GM21390 (cell line): ENCODE results near the gene VAMP2.

Experiments used
- ATAC-seq: cut with Tn5 transposase; IDR thresholded peaks from one replicate; pipeline ENCODE4 v1.9.1; 2021; ENCODE audit not compliant: unreplicated experiment

Gene VAMP2

DNA sequence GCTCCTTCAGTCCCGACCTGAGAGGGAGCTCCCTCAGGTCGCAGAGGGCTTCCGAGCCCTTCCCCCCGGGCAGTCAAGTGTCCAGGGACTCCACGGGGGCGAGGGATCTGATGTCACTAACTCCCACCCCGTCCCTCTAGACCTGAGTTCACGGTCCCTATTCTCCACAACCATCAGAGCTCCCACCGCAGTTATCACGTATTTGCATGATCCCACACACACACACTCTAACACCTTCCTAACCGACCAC is 6.8 kb downstream of the VAMP2 start:
- no peak for ATAC-seq

DNA sequence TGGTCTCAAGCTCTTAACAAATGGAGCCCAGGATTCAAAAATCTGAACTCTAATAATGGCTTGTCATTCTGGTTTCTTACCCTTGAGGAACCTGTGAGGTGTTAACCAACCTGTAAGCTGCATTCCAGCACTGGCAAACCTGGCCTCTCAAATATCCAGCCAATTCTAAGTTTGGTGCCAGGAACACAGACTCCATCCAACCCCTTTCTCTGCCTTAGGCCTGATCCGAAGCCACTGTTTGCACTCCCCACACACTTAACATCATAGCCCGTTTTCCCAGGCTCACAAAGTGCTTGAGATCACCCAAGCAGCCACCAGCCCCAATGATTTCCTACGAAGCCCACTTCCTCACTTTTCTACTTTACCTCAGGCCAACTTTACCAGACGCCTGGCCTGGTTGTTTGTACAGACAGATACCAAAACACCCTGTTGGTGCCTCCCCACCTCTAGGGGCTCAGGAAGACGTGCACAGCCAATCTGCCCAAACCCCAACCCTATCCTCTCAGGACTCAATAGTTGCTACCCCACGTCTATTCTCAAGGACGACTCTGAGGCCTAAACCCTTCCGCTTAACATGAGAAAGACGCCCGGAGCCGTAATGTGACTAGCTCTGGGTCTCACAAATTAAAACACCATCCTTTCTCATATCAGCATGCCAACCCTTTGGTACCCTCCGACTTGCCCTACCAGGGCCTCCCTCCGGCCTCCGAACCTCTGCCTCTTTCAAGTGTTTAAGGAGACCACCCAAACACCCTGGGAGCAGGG is 7.3 kb downstream of the VAMP2 start:
- ATAC-seq, result no peak

DNA sequence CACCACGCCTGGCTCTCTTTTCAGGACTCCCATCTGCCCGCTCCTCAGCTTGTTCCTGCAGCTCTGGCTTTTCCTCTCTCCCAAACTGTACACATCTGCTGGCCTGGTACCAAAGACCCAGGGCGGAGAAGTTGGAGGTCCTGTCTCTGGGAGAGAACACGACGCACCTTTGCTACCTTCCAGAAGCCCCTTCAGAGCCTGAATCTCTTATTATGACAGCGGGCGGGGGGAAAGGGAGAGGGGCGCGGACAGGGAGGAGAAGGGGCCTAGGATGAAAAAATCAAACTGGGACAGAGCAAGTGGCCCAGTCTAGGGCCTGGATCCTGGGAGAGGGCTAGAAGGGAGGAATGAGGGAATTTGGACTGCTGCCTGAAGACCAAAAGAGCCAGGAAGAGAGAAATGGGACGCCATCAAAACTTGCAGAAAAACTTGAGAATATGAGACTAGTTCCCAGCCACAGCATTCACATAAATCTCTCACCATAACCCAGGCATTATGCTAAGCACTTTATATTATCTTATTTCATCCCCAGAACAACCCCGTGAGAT is 8.1 kb downstream of the VAMP2 start:
- ATAC-seq, result no peak

DNA sequence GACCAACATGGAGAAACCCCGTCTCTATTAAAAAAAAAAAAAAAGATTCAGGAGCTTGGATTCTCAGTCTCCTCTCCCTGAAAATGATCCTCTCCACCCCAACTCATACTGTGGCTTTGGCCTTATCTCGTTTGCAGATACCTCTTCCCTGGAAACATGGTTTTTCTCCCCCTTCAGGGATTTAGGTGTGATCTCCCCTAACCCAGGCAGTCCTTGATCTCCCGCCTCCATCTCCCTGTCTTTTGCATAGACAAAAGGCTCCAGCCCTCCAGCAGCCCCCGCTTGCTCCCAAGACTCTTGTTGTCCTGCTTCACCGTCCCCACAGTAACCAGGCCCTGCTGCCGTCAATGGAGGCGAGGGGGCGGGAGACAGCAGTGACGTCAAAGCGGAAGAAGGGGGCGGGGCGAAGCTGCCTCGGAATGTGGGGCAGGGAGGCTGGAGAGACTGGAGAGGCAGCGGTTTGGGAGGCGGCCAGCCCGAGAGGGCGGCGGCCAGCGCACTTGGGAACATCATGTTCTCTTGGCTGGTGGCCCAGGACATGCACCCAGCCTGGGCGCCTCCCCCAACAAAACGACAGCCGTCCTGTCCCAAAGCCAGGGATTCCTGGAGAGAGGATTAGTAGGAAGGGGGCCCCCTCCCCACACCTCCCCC is 8.7 kb downstream of the VAMP2 start:
- ATAC-seq, result no peak

DNA sequence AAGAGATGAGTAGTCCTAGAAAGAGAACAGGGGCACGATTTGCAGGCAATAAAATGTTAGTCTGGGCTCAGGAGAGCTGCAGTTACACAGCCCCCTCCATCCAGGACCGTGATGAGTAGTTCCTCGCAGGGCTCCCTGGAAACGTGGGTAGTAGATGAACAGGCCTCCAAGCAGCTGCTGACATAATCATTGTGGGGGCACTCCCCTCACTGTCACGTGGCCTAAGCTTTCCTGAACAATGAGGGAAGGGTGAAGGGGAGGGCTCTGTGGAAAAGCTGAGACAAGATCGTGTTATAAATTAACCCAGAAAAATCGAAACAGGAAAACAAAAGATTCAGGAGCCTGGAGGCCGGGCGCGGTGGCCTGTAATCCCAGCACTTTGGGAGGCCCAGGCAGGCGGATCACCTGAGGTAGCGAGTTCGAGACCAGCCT is 9.2 kb downstream of the VAMP2 start:
- ATAC-seq, result no peak

DNA sequence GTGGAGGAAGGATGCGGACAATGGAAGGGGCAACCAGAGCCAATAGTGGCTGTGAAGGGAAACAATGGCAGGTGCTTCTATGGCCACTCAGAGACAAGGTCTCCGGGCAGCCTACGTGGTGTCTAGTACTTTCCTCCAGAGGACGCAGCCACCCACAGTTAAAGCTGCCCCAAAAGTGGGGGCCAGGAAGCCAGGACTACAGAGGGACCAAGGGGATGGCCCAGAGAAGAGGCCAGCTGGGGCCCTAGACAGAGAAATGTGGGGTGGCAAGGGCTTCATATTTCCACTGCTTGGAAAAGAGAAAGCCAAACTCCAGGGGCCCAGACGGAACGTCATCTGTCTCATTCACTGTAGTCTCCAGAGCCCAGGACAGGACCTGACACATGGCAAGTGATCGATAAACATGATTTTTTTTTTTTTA is 9.7 kb downstream of the VAMP2 start:
- ATAC-seq, result no peak

DNA sequence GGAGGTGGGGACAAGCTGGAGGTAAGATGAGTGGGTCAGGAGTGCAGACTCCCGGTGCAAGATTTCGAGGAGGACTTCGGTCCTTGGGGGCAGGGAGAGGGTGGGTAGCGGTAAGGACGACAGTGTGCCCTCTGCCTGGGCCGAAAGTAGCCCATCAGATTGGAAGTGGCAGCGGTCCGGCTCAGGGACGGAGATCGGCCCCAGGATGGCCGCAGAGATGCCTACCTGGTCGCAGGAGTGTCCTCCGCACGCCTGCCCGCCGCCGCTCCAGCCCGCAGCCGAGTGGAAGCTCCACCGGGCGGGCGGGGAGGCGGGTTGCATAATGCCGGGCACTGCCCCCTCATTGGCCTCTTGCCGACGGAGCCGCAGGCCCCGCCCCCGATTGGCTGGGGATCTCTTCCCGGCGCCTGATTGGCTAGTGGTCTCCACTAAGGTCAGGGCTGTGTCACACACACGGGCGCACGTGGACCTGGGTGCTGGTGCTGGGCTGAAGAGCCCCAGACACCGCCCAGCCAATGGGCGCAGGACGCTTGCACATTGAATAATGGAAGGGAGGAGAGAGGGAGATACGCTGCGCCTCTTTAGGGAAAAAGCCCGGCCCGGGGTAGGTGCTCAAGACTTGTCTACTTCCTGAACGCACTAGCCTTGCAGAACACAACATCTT is 10.5 kb downstream of the VAMP2 start, which contains the start of gene PER1:
Gene PER1, minus strand, starts transcription at position 293 of the 664 bp plus-strand sequence. CDS start 1,698 bp downstream, outside the sequence.
- peak; percentile 21 for ATAC-seq

DNA sequence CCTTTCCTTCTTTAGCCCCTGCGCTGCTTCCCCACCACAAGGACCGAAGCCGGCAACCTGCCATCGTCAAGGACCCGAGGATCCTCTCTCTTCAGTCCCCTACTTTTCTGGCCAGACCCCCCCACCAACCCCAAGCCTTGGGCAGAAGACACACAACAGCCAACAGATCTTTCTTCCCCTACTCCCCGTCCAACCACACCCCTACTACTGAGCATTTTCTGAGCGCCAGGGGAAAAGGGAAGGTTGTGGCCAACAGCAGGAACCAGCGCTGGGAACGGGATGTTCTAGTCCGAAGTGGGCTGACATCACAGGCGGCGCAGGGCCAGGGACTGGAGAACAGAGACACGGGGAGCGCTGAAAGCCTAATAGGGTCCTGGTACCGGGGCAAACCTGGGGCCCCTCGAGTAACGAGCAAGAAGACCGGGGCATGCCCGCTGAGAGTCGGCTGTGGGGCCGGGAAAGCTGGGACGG is 11.1 kb downstream of the VAMP2 start:
- ATAC-seq, result no peak

DNA sequence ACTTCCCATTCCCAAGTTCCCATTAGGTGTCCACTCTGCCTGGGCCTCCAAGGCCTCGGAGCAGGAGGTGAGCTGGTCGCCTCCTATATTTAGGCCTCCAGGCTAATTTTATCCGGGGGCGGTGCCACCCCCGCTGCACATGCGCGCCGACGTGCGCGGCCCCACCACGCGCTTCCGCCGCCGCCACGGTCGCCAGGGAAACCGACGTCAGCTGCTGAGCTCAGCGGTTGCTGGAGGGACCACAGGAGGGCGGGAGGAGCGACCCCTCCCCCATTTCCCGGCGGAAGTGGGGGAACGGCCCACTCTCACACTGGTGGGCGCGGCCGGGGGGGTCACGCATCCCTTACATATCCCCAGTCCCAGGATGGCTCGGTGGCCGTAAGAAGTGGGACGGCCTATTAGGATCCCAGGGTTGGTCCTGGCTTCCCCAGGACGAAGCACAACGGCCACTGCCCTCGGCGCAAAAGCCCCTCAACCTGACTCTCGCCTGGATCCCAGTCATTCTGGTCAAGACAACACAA is 11.6 kb downstream of the VAMP2 start:
- ATAC-seq, result peak; percentile 47

DNA sequence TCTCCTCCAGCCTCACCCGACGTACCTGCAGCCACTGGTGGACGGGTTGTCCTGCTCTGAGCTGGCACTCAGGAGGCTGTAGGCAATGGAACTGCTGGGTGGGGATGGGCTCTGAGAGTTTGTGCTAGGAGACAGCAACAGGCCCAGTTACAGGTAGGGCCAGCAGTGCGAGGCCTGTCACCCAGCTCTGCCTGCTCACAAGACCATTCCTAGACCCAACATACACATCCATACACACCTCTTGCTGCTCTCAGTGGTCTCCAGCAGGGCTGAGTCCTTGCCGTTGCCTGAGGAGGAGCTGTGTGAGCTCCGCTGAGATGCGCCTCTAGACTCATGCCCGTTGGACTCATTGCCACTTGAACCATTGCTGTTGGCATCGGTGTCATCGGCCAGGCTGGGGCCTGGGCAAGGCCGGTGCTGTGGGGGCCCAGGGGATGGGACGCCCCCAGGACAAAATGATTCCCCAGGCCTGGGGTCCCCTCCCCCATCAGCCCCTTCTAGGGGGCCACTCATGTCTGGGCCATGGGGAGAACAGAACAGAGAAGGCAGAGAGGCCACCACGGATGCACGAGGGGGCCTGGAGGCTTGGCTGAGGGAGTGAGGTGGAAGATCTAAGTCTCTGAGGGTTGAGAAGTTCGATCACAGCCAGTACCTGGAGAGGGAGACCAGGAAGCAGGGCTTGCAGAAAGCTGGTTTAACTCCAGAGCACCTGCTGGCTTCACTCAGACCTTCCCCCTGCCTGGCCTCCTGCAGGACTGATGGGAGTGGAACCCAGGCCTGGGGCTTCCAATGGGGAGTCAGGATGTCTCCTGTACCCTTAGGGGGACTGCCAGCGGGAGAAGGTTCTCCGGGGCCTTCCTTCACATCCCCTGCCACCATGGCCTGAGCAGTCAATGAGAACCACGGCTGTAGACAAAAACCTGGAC is 12.3 kb downstream of the VAMP2 start:
- no peak for ATAC-seq

DNA sequence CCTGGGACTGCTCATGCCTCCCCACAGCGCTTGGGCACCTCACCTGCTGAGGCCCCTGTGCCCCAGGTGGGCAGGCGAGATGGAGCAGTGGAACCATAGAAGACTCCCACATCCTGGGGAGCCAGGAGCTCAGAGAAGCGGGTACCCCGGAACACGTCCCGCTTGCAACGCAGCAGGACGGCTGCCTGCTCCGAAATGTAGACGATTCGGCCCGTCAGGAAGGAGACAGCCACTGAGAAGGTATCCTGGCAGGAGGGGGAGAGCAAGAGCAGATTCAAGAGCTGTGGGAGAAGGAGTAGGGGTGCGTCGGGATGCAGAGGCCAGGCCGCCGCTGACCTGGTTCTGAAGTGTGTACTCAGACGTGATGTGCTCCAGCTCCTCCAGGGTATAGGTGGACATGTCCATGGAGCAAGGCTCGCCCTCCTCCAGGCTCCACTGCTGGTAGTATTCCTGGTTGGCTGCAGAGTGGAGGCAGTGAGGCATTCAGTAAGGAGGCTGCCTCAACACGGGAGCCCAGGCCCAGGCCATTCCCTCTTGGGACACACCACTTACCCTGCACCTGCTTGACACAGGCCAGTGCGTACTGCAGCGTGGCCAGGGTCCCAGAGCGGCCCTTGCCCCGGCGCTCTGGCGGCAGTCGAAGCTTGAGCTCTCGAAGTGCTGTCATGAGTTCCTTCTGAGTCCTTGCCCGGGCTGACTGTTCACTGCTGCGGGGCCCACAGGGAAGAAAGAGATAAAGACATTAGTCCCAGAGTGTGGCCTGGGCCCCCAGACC is 13.1 kb downstream of the VAMP2 start:
- no peak for ATAC-seq

DNA sequence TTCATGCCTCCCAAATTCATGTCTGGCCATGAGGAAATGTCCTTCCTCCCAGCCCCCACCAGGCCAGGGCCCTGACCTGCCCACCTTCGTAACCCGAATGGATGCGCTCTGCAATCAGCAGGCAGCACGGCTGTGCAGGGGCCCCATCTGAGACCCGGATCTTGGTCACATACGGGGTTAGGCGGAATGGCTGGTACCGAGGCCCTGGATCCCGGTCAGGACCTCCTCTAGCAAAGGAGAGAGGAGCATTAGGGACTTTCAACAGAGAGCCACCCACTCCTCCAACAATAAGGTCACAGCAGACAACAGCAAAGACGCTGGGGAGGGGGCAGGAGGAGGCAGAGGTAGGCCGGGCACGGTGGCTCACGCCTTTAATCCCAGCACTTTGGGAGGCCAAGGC is 14.2 kb downstream of the VAMP2 start:
- ATAC-seq, result no peak

DNA sequence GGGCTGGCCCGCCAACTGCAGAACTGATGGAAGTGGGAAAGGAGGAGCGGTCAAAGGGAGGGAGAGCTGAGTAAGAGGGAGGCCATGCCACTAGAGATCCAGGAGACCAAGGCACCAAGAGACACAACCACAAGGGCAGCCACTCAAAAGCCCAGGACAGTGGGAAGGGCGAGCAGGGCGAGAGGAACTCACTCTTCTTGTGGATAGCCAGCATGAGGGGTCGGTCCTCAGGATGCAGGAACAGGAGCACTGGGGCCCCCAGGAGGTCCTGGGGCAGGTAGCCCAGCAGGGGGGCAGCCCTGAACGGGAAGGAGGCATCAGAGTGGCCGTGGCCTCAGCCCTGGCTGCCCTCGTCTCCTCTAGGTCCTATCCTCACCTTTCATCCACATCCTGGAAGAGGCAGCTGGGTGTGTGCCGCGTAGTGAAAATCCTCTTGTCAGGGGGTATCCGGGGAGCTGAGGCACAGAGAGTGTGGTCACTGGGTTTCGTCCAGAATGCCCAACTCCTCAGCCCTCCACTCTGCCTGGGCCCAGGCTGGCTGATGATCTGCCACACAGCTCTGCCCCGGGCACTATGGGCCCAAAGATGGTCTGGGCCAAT is 14.8 kb downstream of the VAMP2 start:
- no peak for ATAC-seq

DNA sequence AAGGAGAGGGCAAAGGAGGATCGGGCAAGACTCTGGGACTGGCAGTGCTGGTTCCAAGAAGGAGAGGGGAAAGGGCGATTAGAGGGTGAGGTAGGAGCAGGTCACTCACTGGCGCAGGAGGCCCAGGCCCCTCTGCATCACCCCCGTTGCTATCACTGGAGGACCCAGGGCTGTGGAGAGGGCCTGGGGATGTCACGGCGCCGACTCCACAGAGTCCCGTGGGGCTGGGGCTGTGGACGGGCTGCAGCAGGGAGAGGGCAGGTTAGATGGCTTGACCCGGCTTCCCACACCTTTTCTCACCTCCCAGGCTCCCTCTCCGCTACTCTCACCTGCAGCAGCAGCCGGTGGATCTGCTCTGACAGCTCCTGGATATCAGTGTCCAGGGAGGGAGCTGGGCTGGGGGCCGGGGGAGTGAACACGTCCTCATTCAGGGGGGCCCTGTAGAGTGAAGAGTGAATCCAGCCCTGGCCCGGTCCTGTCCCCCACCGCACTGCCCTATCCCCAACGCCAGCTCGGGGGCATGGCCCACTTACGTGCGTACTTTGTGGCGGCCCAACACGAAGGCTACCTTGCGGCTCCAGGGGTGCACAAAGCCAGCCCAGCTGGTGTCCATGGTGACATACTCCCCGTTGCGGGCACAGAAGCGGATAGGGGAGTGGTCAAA is 15.5 kb downstream of the VAMP2 start:
- no peak for ATAC-seq

DNA sequence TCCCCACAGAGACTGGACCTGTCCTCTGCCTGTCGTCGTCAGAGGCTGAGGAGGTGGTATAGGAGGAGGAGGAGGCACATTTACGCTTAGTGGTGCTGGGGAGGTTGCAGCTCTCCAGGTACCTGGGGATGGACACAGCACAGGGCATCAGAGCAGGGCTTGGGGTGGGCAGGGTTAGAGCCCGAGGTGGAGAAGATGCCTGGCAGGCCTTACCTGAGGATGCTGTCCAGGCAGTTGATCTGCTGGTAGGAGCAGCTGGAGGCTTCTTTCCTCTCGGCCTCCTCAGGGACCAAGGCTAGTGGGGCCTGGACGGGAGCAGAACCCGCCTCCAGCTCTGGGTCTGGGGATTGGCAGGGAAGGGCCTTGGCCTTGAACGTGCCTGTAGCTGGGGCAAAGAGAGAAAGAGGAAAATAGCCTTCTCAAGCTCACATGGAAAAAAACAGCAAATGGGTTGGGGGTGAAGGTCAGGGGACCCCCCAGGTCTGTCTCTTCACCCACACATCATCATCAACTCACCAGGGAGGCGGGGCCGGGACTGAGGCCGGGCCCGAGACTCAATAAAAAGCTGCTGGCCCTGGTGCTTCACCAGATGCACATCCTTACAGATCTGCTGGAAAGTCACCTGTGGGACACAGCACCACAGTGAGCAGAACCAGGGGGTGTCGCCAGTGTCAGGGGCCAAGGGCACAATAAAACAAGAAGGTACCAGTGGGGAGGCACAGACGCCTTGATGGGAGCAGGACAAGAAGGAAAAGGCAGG is 16.2 kb downstream of the VAMP2 start:
- no peak for ATAC-seq

DNA sequence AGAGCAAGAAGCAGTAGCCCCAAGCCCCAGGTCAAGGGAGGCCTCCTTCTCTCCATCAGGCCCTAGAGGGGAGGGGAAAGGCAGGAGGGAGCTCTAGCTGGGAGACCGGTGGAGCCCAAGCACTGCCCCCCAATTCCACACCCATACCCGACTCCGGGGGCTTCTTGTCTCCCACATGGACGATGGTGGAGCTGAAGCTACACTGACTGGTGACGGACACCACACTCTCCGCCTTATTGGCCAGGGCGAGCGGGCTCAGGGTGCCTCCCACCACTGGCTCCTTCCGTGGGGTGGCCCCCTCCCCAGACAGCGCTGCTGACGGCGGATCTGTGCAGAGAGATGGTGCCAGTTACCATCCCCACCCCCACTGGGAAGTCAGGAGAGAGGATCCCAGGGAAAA is 16.9 kb downstream of the VAMP2 start:
- no peak for ATAC-seq

DNA sequence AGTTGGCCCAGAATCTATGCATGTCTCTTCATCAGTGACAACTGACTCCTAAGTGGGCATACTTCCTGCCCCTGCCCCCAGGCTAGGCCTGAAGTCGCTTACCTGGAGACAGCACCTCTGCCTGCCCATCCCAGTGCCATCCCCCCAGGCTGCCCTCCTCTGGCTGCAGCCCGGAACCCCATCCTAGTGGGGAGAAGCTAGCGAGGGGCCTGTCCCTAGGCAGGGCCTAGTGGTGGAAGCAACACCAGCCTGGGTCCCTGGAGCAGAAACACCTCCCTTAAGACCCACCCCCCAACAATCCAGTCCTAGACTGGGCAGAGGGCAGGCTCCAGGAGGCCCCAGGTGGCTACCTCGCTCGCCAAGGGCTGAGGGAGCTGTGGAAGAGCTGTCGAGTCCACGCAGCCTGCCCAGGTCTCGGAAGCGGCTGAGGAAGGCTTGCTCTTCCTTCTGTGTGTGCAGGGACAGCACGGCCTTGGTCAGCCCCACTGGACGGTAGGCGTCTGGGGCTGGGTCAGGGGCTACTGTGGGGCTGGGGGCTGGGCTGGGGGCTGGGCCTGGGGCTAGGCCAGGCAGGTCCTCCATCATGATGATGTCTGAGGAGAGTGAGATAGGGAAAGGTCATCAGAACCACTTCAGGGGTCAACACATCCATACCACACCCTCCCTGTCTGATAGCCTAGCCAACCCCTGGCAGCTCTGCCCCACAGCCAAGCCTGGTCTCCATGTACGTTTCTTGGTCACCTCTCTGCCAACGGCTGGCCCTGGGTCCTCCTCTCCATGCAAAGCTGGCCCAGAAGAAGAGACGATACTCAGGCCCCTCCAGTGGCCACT is 18.1 kb downstream of the VAMP2 start:
- no peak for ATAC-seq
